Skin of body (tissue), 2 donors: ENCODE data around the gene PRCC. TPM values are rescaled to one million over a fixed set of nuclear protein-coding genes. Genes with fewer than 3 reads are reported as not detected.
A peak's percentile ranks its signal among the peaks of the same experiment; 100 is the strongest.

Experiments
- DNase-seq: peaks from one replicate; lab custom pipeline; 2025; lab: John Stamatoyannopoulos, UW
- total RNA-seq: library from RNA; depleted of rRNA; stranded (reverse); fragments of >200 nt; gene quantifications from one replicate; pipeline ENCODE4 v1.2.3, GENCODE V29; 2014

The PRCC gene
- total RNA-seq, 1 donor from 2014 or later, result 25.8 TPM

DNA sequence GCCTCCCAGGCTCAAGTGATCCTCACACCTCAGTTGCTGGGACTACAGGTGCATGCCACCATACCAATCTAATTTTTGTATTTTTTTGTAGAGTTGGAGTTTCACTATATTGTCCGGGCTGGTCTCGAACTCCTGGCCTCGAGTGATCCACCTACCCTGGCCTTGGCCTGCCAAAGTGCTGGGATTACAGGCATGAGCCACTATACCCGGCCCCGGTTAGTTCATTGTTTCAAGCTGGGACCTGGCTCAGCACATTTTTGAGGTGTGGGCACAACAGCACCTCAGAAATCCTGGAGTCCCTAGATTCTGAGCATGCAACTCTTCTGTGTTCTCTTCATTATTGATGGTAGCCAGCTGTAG is 28.0 kb downstream of the PRCC start:
- DNase-seq, result no peak

GRCh38 chr1:156795787-156796186 is 28.5 kb downstream of the PRCC start:
- DNase-seq, result no peak

GRCh38 chr1:156796340-156797097 is 29.2 kb downstream of the PRCC start:
- DNase-seq, result no peak

DNA sequence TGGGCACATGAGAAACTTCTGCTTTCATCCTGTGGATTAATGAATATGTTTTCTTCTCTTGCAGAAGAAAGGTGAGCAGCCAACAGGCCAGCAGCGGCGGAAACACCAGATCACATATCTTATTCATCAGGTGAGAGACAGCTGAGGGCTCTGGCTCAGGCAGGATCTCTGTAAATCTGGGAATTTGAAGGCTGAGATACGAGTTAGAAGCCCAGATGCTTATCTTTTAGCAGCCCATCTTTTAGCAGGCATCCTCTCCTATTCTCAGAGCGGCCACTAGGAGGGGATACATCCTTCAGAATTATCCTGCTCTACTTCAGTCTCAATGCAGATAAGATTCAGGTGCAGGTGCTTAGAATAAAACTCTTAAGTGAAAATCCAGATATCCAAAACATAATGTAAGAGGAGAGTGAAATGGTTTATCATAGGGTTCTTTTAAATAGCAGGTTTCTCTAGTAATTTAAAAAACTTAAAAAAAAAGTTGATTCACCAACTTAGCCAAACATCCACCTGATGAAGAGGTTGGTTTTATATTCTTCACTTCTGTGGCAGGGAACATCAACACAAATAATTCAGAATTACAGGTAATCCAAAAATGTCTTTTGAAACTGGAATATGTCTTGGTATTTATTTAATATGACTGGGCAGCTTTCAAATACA is 30.0 kb downstream of the PRCC start:
- DNase-seq, result peak; percentile 22

- DNase-seq, result peak; percentile 46
Measured at GRCh38 chr1:156801409-156802121, 34.2 kb downstream of the PRCC start.

DNA sequence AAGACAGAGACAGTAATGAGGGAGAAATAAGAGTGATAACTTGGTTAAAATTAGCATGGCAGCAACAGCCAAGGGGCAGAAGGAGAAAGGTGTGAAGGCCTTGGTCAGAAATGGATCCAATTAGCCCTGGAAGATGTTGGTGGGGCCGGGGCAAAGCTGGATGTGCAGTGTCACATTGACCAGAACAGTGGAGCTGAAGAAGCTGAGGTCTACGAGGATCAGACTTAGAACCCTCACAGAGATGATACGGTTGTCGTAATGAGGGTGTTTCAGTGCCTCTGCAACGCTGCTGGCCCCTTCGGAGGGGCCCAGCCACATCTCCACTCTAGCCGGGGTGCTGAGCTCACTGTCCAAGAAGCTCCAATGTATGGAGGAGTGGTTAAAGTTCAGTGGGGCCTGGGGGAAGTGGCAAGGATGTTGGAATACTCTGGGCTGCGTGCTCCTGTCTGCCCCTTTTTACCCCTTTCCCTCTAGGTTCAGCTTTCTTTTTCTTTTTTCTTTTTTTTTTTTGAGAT is 35.1 kb downstream of the PRCC start:
- DNase-seq, result no peak

DNA sequence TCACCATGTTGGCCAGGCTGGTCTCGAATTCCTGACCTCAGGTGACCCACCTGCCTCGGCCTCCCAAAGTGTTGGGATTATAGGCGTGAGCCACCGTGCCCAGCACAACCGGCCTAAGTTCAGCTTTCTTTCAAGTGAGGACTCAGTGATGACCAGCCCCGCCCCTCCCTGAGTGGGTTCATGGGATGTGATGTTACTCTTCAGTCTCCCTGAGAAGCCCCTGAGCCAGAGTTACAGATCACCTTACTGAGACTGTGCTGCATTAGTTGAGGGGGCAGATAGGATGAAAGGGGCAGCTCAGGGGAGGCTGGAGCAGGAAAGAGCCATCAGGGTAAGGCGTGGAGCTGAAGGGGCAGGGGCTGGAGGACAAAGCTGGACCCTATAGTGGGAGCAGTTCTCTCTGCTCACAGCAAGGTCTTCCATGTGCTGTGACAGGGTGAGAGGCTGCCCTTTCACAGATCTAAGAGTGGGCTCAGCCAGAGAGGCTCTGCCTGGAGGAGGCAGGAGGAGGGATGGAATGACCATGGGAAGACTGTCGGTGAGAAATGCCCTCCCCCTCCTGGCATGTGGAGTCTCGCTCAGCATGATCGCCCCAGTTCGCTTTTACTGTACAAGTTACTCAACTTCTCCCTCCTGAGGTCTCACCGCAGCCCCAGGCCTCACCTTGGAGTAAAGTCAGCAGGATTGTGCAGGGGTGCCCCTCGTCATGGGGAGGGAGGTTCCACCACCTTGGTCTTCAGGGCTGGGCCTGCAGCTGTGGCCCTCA is 35.9 kb downstream of the PRCC start:
- DNase-seq, result no peak

DNA sequence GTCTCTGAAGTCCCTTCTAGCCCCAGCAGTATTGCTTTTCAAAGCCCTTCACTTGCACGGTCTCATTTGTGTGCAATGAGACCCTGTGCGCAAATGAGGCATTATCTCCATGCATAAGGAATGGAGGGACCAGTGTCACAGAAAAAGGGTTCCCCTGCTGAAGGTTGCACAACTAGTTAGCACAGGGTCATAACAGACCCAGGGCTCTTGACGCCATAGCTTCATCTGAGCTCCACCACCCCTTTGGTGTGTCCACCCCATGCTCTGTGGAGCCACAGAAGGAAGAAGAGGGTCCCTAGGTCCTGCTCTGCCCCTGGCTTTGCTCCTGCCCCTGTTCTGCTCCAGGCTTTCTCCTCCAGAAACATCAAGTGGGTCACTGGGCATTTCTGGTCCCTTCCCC is 36.7 kb downstream of the PRCC start:
- DNase-seq, result no peak

DNA sequence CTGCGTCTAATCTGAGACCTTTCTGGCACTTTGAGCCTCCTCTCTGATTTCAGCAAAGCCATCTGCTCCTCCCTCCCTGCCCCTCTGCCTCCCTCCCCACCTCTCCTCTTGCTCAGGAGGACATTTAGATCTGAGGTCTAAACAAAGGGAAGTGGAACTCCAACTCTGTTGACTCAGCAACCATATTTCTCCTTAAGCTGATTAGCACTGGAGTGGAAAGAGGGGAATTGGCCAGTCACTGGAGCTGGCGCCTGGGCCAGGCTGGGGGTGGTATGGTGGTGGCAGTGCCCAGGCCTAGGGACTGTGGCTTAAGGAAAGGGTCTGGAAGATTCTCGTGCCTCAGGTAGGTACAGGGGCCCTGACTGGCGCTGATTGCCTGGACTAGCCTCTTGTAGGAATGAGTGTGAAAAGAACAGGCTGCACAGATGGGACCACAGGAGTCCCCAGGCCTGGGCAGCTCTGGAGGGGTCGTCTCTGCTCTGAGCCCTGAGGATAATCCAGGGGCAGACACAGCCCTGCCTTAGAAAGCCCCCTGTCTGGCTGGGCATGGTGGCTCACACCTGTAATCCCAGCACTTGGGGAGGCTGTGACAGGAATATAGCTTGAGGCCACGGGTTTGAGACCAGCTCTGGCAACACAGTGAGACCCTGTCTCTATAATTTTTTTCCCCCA is 37.4 kb downstream of the PRCC start:
- no peak for DNase-seq

- DNase-seq, result peak; percentile 83
Measured at GRCh38 chr1:156805766-156806511, 38.6 kb downstream of the PRCC start.

GRCh38 chr1:156806512-156807440 is 39.4 kb downstream of the PRCC start:
- no peak for DNase-seq

- DNase-seq, result no peak
Measured at GRCh38 chr1:156807627-156808026, 40.3 kb downstream of the PRCC start.

GRCh38 chr1:156808186-156809030 is 41.1 kb downstream of the PRCC start:
- DNase-seq, result no peak

GRCh38 chr1:156809281-156809680 is 41.9 kb downstream of the PRCC start:
- DNase-seq, result no peak

GRCh38 chr1:156809711-156810366 is 42.5 kb downstream of the PRCC start:
- no peak for DNase-seq

DNA sequence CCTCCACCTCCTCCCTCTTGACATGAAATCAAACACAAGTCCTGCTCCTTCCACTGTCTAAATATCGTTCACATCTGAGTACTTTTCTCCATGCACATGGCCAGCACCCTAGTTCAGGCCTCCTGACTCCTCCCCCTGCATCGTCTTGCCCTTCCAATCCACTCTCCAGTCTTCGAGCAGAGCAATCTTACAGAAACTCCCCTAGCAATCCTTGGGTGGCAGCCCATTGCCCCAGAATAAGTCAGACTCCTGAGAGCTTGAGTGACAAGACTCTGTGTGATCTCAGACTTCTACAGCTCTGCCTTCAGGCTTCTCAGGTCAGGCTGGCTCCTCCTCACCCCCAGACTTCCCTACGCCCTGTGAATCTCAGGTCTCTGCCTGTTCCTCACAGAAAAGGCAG is 43.8 kb downstream of the PRCC start:
- DNase-seq, result no peak

- no peak for DNase-seq
Measured at GRCh38 chr1:156812293-156812990, 45.1 kb downstream of the PRCC start.
